OCI-LY1 (cell line): Measurements from ENCODE around the gene STK4.
"Not testable (repeated sequence)": the region's sequence is repeated elsewhere in the genome, so short reads cannot be mapped to it uniquely, and the experiment has no call there.

Source experiments
- H2AFZ ChIP-seq: fragments of 200-600 bp; sonication (generic), shearing (Covaris generic); 2 replicates; pipeline ENCODE4 v1.6.0; 2014; ENCODE audit warnings: antibody characterized with exemption, mild to moderate bottlenecking, low read length
- H3F3A ChIP-seq: fragments of 200-600 bp; sonication (generic), shearing (Covaris generic); 2 replicates; pipeline ENCODE4 v1.6.0; 2014; ENCODE audit warnings: mild to moderate bottlenecking, antibody characterized with exemption, low read length, moderate library complexity; ENCODE audit not compliant: insufficient read depth
- H3K27ac ChIP-seq: fragments of 200-600 bp; sonication (generic); 2 replicates; pipeline ENCODE4 v1.5.1; 2014; ENCODE audit warnings: low read length, mixed run types, mild to moderate bottlenecking, low read depth; ENCODE audit not compliant: poor library complexity, severe bottlenecking
- H3K27me3 ChIP-seq: fragments of 200-600 bp; sonication (generic); 2 replicates; pipeline ENCODE4 v1.6.0; 2014; ENCODE audit warnings: antibody characterized with exemption, mild to moderate bottlenecking, low read length, moderate library complexity; ENCODE audit not compliant: insufficient read depth
- H3K36me3 ChIP-seq: fragments of 200-600 bp; sonication (generic); 2 replicates; pipeline ENCODE4 v1.6.1; 2014; ENCODE audit warnings: mild to moderate bottlenecking, antibody characterized with exemption, low read length, moderate library complexity, mixed read lengths; ENCODE audit not compliant: insufficient read depth
- H3K4me1 ChIP-seq: fragments of 200-600 bp; sonication (generic); 2 replicates; pipeline ENCODE4 v1.5.1; 2014; ENCODE audit warnings: mild to moderate bottlenecking, low read length, moderate library complexity; ENCODE audit not compliant: insufficient read depth, severe bottlenecking
- H3K4me2 ChIP-seq: fragments of 200-600 bp; sonication (generic), shearing (Covaris generic); 2 replicates; pipeline ENCODE4 v1.6.1; 2014; ENCODE audit warnings: low read length
- H3K4me3 ChIP-seq: fragments of 200-600 bp; sonication (generic); 2 replicates; pipeline ENCODE4 v1.5.1; 2014; ENCODE audit warnings: low read length, low read depth, mild to moderate bottlenecking, mixed read lengths; ENCODE audit not compliant: poor library complexity, severe bottlenecking
- H3K79me2 ChIP-seq: fragments of 200-600 bp; shearing (Covaris generic); 2 replicates; pipeline ENCODE4 v1.6.1; 2016; ENCODE audit warnings: mixed run types, low read length, mixed read lengths; ENCODE audit not compliant: insufficient read depth
- H3K9ac ChIP-seq: fragments of 200-600 bp; sonication (generic), shearing (Covaris generic); 2 replicates; pipeline ENCODE4 v1.6.1; 2014; ENCODE audit warnings: mild to moderate bottlenecking, low read length, mixed read lengths
- H3K9me2 ChIP-seq: fragments of 200-600 bp; sonication (generic), shearing (Covaris generic); 2 replicates; pipeline ENCODE4 v1.6.1; 2014; ENCODE audit warnings: low read depth, mild to moderate bottlenecking, low read length, mixed read lengths
- H3K9me3 ChIP-seq: fragments of 200-600 bp; shearing (Covaris generic); 2 replicates; pipeline ENCODE4 v1.6.1; 2014; ENCODE audit warnings: low read length, mixed read lengths
- H4K20me1 ChIP-seq: fragments of 200-600 bp; sonication (generic), shearing (Covaris generic); 2 replicates; pipeline ENCODE4 v1.6.0; 2016; ENCODE audit warnings: mild to moderate bottlenecking, low read length; ENCODE audit not compliant: insufficient read depth
- EZH2 ChIP-seq: fragments of 200-600 bp; sonication (generic), shearing (Covaris generic); IDR thresholded peaks from 2 replicates; pipeline ENCODE4 v1.8.0; 2017; ENCODE audit warnings: borderline replicate concordance, mixed run types, mild to moderate bottlenecking, antibody characterized with exemption, low read length, moderate library complexity, mixed read lengths
- TF ChIP-seq, protein P1 (sequence below): fragments of 200-600 bp; sonication (generic), shearing (Covaris generic); IDR thresholded peaks from 2 replicates; pipeline ENCODE4 v1.5.1; 2017; ENCODE audit warnings: mild to moderate bottlenecking, antibody characterized with exemption, low read length, moderate library complexity, mixed read lengths

Gene STK4

DNA sequence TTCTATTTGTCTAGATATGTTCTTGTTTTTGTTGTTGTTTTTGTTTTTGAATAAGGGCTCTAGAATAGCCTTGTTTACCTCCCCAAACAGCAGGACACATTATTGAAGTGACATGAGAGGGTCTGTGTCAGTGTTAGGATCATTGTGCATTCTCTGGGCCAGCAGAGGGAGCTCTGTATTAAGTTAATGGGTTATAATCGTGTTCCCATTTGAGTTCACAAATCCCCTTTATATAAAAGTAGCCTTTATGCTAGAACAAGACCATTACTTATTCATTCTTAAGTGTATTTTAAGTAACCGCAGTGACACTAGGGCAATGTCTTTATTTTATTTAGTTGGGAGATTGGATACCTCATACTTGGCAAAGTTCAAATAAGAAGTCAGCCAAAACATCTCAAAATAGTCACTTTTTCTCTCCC is 44.8 kb downstream of the STK4 start:
- Histone ChIP-seq H2AFZ (no peak overlapping the region), H3K27me3 (no peaks in the 10 kb centered on the region), H3K9me2 (no peaks in the 10 kb centered on the region), H3K9ac (no peak overlapping the region), H3K4me1 (no peaks in the 10 kb centered on the region), H3F3A (no peaks in the 10 kb centered on the region), H4K20me1 (no peaks in the 10 kb centered on the region), H3K79me2 (no peaks in the 10 kb centered on the region), H3K36me3 (peaks cover 74% of the 10 kb centered on the region), H3K4me2 (no peak overlapping the region), H3K4me3 (no peak overlapping the region), H3K9me3 (no peaks in the 10 kb centered on the region), H3K27ac (no peak overlapping the region)
- TF ChIP-seq EZH2: no peak
- TF ChIP-seq, protein P1, sequence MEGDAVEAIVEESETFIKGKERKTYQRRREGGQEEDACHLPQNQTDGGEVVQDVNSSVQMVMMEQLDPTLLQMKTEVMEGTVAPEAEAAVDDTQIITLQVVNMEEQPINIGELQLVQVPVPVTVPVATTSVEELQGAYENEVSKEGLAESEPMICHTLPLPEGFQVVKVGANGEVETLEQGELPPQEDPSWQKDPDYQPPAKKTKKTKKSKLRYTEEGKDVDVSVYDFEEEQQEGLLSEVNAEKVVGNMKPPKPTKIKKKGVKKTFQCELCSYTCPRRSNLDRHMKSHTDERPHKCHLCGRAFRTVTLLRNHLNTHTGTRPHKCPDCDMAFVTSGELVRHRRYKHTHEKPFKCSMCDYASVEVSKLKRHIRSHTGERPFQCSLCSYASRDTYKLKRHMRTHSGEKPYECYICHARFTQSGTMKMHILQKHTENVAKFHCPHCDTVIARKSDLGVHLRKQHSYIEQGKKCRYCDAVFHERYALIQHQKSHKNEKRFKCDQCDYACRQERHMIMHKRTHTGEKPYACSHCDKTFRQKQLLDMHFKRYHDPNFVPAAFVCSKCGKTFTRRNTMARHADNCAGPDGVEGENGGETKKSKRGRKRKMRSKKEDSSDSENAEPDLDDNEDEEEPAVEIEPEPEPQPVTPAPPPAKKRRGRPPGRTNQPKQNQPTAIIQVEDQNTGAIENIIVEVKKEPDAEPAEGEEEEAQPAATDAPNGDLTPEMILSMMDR: peak; percentile 81

DNA sequence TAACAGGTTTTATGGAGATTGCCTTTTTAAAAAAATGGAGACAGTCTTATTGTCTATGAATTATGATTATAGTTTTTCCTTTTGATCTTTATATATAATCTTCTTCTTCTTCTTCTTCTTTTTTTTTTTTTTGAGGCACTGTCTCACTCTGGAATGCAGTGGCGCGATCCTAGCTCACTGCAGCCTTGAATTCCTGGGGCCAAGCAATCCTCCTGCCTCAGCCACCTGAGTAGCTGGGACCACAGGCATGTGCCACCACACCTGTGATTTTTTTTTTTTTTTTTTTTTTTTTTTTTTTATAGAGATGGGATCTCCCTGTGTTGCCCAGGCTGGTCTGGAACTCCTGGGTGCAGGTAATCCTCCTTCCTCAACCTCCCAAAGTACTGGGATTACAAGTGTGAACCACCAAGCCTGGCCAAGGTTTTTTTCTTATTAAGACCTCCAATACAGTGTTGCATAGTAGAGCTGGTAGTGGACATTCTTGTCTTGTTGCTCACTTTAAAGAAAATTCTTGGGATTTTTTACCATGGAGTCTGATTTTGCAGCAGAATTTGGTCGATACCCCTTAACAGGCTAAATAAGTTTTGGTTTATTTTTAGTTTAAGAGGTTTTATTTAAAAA is 46.5 kb downstream of the STK4 start:
- no peak overlapping the region for H3K27ac ChIP-seq
- TF ChIP-seq, protein P1: no peak
- TF ChIP-seq EZH2: no peak
- H3K27me3 ChIP-seq: no peaks in the 10 kb centered on the region
- H3K9me3 ChIP-seq: no peaks in the 10 kb centered on the region
- H3K9ac ChIP-seq: no peak overlapping the region
- H3K4me2 ChIP-seq: no peak overlapping the region
- no peak overlapping the region for H3K4me3 ChIP-seq
- no peaks in the 10 kb centered on the region for H3F3A ChIP-seq
- H3K36me3 ChIP-seq: peaks cover 74% of the 10 kb centered on the region
- no peaks in the 10 kb centered on the region for H3K79me2 ChIP-seq
- H3K4me1 ChIP-seq: no peaks in the 10 kb centered on the region
- H2AFZ ChIP-seq: no peak overlapping the region
- no peaks in the 10 kb centered on the region for H4K20me1 ChIP-seq
- H3K9me2 ChIP-seq: no peaks in the 10 kb centered on the region

DNA sequence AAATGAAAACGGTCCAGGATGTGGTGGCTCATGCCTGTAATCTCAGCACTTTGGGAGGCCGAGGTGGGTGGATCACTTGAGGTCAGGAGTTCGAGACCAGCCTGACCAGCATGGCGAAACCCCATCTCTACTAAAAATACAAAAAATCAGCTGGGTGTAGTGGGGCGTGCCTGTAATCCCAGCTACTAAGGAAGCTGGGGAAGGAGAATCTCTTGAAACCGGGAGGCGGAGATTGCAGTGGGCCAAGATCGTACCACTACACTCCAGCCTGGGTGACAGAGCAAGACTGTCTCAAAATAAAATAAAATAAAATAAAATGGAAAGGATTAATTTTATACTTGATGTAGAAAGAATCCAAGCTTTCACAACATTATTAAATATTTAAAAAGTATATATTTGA is 47.8 kb downstream of the STK4 start:
- H3K4me2 ChIP-seq, H3F3A ChIP-seq, H3K9me2 ChIP-seq, H3K79me2 ChIP-seq, H3K27me3 ChIP-seq, H3K9me3 ChIP-seq, H3K4me1 ChIP-seq, H3K27ac ChIP-seq, H2AFZ ChIP-seq, H3K9ac ChIP-seq, H4K20me1 ChIP-seq, H3K4me3 ChIP-seq: not testable (repeated sequence)
- peaks cover 72% of the 10 kb centered on the region for H3K36me3 ChIP-seq

DNA sequence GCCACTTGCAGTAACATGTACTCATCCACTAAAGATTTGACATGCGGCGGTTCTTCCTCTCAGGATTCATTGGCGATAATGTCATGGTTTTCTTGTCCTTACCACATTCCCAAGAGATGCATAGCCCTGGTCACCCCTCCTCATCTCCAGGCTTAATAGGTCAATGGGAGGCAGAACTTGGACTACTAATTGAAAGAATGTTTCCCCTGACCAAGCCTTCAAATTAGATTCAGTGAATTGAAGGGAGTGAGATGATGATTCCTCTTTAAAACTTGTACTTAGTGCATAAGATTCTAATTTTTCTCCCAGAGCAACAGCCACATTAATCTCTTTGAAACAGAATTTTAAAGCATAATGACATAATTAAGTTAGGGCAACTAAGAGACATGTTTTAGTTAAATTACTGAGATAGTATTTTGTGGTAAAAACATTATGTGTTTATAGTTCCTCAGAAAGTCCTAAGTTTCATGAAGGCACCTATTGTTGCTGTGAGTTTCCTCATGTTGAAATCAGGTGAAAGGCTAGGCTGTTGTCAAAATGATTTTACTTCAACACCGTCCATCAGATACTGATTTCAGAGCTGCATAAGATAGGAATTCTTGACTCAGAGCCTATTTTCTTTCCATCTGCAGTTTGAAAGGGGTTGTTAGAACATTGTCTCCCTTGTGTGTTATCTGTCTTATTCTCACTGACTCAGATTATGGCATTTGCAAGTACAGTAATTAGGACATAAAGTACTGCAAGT is 48.5 kb downstream of the STK4 start:
- H3K9me3 ChIP-seq: no peaks in the 10 kb centered on the region
- H3K4me1 ChIP-seq: no peaks in the 10 kb centered on the region
- H3K79me2 ChIP-seq: peaks cover 2% of the 10 kb centered on the region; the same call in 1 of the 2 replicates
- no peak overlapping the region for H3K9ac ChIP-seq
- no peak overlapping the region for H3K4me2 ChIP-seq
- no peaks in the 10 kb centered on the region for H3K27me3 ChIP-seq
- H3K9me2 ChIP-seq: no peaks in the 10 kb centered on the region
- no peak overlapping the region for H2AFZ ChIP-seq
- no peak overlapping the region for H3K27ac ChIP-seq
- TF ChIP-seq, protein P1: no peak
- no peak for TF ChIP-seq EZH2
- H4K20me1 ChIP-seq: no peaks in the 10 kb centered on the region
- H3K36me3 ChIP-seq: peaks cover 74% of the 10 kb centered on the region
- H3K4me3 ChIP-seq: no peak overlapping the region
- H3F3A ChIP-seq: no peaks in the 10 kb centered on the region
